Kasumi-1 (cell line): ENCODE data around the gene PXK.

ENCODE experiments used
- DNase-seq, 2 experiments: peaks; one replicate each; lab custom pipeline; 2025; lab: John Stamatoyannopoulos, UW

Gene PXK

DNA sequence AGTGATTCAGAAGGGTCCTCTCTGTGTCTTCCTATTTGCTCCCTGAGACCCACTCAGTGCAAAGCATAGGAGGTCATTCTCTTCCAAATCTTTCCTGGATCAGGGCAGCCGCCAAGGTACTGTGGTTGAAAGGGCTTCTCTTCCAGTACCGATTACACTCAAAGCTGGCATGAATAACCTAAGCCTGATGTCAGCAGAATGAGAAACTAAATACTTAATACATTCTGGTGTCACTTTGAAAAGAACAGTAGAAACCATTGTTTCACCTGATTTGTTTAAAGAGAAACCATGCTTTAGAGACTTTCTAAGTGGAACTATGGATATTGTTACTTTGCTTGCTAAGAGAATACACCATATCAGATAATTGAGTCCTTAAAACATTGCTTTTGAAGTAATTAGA lies 50.8 kb downstream of the PXK start:
- no peak for DNase-seq

DNA sequence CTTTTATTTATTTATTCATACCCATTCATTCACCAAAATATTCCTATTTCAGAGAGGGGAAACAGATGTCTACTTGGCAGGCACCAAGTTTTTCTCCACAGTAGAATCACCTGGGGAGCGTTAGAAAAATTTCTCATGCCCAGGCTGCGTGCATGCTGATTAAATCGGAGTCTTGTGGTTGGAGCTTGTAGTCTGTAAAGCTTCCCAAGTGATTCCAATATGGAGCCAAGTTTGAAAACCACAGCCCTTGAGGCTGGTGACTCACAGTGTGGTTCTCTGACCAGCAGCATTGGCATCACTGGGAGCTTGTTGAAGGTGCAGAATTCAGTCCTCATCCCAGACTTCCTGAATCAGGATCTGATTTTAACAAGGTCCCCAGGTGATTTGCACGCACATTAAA lies 51.2 kb downstream of the PXK start:
- DNase-seq, result no peak

DNA sequence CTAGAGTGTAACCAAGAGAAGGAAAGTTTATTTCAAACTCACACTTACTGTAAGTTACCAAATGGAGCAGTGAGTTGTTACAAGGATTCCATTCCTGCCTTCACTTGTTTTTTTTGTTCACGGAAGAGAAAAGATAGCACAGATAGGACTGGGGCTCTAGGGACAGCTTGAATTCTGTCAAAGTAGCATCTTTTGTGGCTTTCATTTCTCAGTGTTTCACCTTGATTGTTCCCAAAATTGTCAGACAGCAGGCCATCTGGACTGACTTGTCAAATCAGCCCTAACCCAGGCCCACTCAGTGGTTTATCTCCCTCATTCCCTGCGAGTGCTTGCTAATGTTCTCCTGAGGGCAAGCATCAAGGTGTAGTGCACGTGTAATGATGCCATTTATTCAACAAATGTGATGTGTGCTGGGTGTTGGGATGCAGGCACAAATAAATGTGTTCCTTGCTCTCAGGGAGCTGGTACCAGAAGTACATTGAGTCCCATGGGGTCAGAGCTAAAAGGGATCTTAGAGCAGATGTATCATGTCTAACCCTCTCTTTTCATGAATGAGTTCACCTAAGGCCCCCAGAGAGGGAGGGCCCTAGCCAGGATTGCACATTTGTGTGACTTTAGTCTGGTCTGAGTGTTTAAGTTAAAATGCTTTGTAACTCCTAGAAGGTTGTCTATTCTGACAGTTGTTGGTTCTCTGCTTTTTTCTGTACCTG lies 51.8 kb downstream of the PXK start:
- no peak for DNase-seq

DNA sequence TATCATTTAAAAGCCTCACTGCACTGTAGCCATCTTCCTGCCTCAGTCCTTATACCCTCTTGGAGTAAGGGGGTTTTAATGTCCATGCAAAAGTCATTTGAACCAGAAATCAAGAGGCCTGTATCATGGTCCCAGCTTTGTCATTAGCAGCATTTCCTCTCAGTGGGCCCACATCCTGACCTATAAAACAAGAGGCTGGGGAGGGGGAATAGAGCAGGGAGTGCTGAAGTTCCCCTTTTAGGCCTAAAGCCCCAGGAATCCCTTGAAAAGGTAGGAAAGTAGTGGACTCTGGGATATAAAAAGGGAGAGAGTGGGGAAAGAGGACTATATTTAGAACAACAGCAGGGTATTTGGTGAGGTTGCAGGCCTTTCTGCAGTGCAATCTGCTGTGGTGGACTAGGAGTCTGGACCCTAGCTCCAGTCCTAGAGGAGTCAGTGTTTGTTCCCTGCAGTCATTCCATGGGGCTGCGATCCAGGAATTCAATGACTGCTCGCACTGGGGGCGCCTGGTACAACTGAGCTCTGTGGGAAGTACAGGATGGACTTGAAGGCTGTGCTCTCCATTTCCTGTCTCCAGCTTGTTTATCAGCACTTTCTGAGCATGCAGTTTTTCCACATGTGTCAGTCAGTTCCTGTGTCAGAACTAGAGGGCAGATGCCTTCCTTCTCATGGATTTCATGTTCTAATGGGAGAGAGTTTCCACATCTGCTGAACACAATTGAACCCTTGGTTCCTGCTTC lies 54.1 kb downstream of the PXK start:
- DNase-seq, result peak; percentile 62 to 64

GRCh38 chr3:58387650-58388546 lies 55.2 kb downstream of the PXK start:
- no peak for DNase-seq

DNA sequence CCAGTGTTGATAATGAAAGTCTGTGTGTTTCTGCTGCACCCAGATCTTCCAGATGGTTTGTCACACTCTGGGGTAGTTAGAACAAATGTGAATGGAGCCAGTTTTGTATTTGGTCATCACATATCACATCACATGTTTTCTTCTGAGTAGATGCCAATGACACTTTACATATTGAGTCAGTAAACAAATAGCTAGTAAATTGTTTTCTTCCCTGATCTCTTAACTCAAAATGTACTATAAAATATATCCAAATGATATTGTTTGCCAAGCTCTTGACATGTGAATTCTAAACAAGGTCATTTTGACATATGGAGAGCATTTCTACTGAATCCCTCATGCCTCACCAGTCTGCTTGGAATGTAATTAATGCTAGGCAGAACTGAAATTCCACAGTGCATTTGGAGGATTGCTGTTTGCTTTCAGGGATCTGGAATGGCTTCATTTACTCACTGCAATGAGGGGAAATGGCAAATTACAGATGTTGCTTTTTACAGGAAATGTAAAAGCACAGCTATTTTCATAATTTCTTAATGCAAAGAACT lies 55.9 kb downstream of the PXK start:
- DNase-seq, result peak; percentile 13 to 15

- DNase-seq, result no peak
These were observed 58.6 kb downstream of the PXK start for GRCh38 chr3:58391156-58391865.

- DNase-seq, result no peak
These were observed 59.5 kb downstream of the PXK start for GRCh38 chr3:58392181-58392580.

DNA sequence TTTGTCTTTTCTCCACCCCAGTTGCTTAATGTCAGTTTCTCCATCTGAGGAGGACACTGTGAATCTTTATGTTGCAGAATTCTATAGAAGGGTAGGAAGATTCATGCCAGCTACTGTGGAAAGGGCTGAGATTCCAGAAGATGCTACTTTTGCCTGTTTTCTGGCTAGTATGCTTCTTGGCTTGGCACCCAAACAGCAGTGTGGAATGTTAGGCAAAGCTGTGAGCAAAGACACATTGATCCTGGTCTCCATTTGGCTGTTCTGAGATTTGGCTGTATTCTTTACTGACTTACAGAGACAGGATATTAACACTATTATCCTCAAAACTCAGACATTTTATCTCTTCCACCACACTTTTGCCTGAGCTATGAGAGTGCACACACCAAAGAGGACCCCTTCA lies 61.6 kb downstream of the PXK start:
- no peak for DNase-seq

- DNase-seq, result no peak
These were observed 66.1 kb downstream of the PXK start for GRCh38 chr3:58398669-58399333.

DNA sequence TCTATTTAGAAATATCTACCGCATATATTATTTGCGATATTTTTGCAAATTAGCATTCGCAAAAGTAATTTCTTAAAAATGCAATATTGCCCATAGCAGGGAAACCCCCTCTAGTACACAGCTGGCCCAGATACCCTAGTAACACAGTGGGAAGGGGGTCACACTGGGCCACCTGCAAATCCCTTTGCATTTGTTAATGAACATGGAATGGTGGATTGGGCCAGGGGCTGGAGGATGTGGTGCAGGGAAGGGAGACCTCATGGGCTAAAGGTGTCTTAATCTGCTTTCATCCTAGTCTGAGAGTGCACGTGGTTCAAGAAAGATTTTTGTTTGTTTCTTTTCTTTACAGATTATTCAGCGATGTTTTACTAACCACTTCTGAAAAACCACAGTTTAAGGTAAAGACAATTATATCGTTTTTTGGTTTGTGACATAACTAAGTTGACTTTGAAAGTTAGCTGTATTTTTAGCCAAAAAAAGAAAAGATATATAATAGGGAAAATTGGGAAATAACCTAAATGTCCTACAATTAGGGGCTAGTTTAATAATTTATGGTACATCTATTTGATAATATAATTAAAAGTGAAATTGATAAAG lies 70.9 kb downstream of the PXK start:
- no peak for DNase-seq

DNA sequence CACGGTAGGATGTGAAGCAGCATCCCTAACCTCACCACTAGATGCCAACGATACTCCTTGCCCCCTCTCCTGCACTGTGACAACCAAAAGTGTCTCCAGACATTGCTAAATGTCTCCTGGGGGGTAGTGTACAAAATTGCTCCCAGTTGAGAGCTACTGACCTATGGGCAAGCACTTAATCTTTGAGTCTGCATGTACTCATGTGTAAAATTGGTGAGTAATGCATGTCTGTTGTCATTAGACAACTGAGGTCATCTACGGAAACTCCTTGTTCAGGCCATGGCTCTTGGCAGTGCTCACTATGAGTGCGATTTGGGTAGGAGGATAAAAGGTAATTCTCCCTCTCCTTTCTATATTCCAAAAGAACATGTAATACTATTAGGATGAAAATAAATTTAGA lies 71.7 kb downstream of the PXK start:
- DNase-seq, result no peak

DNA sequence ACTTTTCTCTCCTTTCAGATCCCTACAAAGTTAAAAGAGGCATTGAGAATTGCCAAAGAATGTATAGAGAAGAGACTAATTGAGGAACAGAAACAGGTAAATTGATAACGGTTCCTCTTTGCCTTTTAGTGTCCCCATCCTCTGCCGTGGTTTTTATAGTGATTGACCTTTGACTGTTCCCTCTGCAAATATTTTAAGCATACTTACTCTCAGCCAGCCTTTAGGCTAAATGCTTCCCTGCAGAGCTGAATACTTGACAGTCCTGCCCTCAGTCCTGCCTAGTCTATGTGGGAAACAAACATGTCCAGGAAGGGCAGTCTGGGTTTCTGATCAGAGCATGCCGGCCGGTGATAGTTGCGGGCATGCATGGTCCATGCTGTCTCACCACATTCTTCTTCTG lies 76.2 kb downstream of the PXK start:
- DNase-seq, result no peak

GRCh38 chr3:58409663-58410062 lies 77.0 kb downstream of the PXK start:
- no peak for DNase-seq

- no peak for DNase-seq
These were observed 78.3 kb downstream of the PXK start for GRCh38 chr3:58411036-58411435.

- DNase-seq, result no peak
These were observed 79.4 kb downstream of the PXK start for GRCh38 chr3:58411851-58412830.

DNA sequence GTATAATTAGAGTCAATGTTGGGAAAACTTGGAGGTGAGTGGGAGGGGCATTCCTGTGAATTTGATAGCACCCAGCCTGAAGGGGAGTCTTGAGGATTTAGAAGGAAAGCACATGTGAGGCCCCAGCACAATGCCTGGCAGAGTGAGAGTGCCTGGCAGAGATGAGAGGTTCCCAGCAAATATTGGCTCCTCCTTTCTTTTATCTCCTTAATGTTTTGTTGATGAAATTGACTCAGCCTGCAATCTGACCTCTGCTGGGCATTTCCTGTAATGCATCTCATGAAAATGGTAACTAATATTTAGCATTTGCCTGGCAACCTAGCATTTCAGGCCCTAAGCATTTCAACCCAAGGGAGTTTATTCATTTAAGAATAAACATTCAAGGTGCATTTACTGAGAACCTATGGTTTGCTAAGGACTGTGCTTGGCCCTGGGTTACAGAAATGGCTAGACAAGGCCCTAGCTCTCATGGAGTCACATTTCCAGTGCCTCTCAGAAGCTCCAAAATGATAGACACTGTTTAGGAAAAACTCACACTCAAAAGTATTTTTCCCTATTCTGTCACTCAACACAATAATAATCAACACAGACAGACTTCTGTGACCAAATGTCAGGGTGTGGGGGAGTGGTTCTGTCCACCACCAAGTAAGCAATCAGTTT lies 82.0 kb downstream of the PXK start:
- DNase-seq, result peak; percentile 84 to 85

DNA sequence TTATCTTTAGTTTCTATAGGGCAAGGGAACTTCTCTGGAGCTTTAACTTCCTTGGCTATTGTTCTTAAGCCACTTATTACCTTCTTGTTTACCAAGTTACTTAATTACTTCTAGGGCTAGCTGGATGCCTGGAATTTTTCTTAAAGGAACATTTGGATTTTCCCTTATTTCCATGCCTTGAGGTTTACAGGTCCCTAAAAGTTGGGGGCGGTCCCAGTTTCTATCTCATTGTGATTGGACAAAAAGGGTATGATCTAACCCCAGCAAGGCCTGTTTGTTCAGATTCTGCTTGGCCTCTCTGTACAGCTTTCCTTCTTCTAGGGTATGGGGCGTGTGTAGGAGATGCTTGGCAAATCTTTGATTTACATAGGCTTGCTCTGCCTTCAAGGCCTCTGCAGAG lies 83.5 kb downstream of the PXK start:
- DNase-seq, result no peak

DNA sequence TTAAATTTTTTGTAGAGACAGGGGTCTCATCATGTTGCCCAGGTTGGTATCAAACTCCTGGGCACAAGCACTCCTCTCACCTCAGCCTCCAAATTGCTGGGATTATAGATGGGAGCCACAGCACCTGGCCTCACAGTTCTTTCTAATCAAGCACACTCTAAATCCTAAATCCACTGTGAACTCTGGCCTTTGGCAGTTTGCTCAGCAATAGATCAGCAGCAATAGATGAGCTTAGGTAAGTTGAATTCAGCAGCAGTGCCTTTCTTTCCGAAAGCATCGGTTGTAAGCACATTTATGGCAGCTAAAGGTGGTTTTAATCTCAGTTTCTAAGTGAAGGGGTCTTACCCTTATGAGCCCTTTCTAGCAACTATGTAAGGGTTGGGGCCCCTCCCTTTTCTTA lies 84.4 kb downstream of the PXK start:
- no peak for DNase-seq
